Smooth muscle cell (in vitro differentiated cells): ENCODE measurements around the gene KCNQ2. TPM values are rescaled to one million over a fixed set of nuclear protein-coding genes. Genes with fewer than 3 reads are reported as not detected.
A peak's percentile ranks its signal among the peaks of the same experiment; 100 is the strongest.

Experiments used
- DNase-seq: peaks from one replicate; lab custom pipeline; 2025; ENCODE audit not compliant: unreplicated experiment; lab: John Stamatoyannopoulos, UW
- H2AFZ ChIP-seq: fragments of 200-600 bp; sonication (generic); 2 replicates; pipeline ENCODE4 v1.6.0; 2016; ENCODE audit warnings: antibody characterized with exemption, low read depth, mild to moderate bottlenecking
- H3F3A ChIP-seq: fragments of 200-600 bp; sonication (generic); 2 replicates; pipeline ENCODE4 v1.6.0; 2017; ENCODE audit warnings: antibody characterized with exemption, low read depth
- H3K27ac ChIP-seq: fragments of 200-600 bp; sonication (generic); 2 replicates; pipeline ENCODE4 v1.5.1; 2016; ENCODE audit warnings: low read depth, mild to moderate bottlenecking
- H3K27me3 ChIP-seq: fragments of 200-600 bp; sonication (generic); 2 replicates; pipeline ENCODE4 v1.6.1; 2016; ENCODE audit warnings: low read depth, mild to moderate bottlenecking
- H3K36me3 ChIP-seq: fragments of 200-600 bp; sonication (generic); 2 replicates; pipeline ENCODE4 v1.5.1; 2016; ENCODE audit warnings: low read depth
- H3K4me1 ChIP-seq: fragments of 200-600 bp; sonication (generic); 2 replicates; pipeline ENCODE4 v1.5.1; 2016; ENCODE audit warnings: low read depth
- H3K4me2 ChIP-seq: fragments of 200-600 bp; sonication (generic); 2 replicates; pipeline ENCODE4 v1.6.0; 2016; ENCODE audit warnings: mild to moderate bottlenecking
- H3K4me3 ChIP-seq: fragments of 200-600 bp; sonication (generic); 2 replicates; pipeline ENCODE4 v1.5.1; 2016; ENCODE audit warnings: mild to moderate bottlenecking
- H3K79me2 ChIP-seq: fragments of 200-600 bp; sonication (generic); 2 replicates; pipeline ENCODE4 v1.6.0; 2016; ENCODE audit warnings: low read depth, mild to moderate bottlenecking
- H3K9ac ChIP-seq: fragments of 200-600 bp; sonication (generic); 2 replicates; pipeline ENCODE4 v1.6.0; 2016; ENCODE audit warnings: low read depth
- H3K9me3 ChIP-seq: fragments of 200-600 bp; sonication (generic); replicated peaks from 2 replicates; pipeline ENCODE4 v1.5.1; 2016; ENCODE audit warnings: low read depth
- H4K20me1 ChIP-seq: fragments of 200-600 bp; sonication (generic); 2 replicates; pipeline ENCODE4 v1.6.0; 2016; ENCODE audit warnings: low read depth
- WGBS: methylation state at CpG from one replicate; pipeline ENCODE4 v1.1.7; 2016; ENCODE audit warnings: low lambda C conversion rate; 5-methylcytosine and 5-hydroxymethylcytosine counted together
- polyA plus RNA-seq: library from polyadenylated mRNA; unstranded; fragments of >200 nt; fragmentation: Nextera tagmentation; extraction: Ambion mirVana; gene quantifications from 2 replicates; pipeline ENCODE4 v1.2.1, GENCODE V29; 2016
- total RNA-seq: library from RNA; depleted of rRNA; stranded (reverse); fragments of >200 nt; gene quantifications from 2 replicates; pipeline ENCODE4 v1.2.3, GENCODE V29; 2014
- TF ChIP-seq, protein P1 (sequence below): fragments of 200-600 bp; sonication (generic); IDR thresholded peaks from 2 replicates; pipeline ENCODE4 v1.5.1; 2017; ENCODE audit warnings: borderline replicate concordance, mild to moderate bottlenecking, antibody characterized with exemption; ENCODE audit not compliant: insufficient read depth, poor library complexity, severe bottlenecking

KCNQ2 gene
- total and polyA plus RNA-seq, 2 experiments from 2014 or later: 5.1 to 5.7 TPM

DNA sequence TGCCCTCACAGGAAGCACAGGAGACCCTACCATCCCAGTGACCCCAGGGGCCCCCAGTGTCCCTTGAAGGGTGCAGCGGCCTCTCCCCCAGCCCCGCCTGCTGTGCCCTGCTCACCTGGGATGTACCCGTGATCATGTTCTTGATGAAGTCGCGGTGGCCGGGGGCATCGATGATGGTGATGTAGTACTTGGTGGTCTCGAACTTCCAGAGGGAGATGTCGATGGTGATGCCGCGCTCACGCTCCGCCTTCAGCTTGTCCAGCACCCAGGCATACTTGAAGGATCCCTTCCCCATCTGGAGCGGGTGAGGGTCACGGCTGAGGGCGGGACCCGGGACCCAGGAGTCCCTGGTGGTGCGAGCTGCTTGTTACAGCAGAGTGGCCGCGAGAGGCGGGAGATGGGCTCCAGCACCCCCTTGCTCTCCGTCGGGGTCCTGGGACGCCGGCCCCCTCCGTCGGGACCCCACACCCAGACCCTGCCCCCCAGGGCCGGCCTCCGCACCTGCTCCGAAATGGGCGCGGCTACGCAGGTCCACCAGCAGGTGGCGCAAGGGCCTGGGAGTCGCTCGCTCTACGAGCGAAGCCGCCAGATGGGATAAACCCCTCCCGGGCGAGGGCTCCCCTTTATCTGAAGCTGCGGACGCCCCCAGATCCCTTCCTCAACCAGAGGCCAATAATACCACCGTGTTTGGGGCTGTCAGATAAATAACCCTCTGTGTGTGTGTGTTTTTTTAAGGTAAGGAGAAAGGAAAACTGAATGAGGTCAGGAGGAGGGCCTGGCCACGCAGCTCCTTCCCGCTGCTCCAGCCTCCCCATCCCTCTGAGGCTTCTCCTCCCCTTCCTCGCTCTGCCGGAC, 23.5 kb upstream of the KCNQ2 start:
- H4K20me1 ChIP-seq: no peaks in the 10 kb centered on the region

DNA sequence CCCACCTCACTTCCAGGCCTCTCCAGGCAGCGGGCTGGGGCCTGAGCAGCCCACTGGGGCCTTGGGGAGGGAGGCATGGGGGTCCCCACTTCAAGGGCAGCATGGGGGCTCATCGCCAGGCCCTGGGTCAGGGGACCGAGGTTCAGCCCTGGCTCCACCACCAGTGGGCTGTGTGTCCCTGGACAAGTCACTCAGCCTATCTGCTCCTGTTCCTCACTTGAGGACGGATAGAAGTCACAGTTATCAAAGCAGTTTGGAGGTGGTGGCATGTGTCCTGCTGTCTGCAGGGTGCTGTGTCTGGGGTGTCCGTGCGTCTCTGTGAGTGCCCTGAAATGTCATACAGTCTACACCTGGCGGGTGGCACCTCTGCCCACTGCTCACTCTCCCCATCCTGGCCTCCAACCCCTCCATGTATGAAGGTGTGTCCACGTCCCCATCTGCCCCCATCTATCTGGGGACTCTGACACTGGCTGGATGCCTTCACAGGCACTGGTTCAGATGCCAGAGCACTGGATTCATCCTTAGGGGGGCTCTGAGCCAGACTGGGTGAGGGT, 22.8 kb upstream of the KCNQ2 start:
- Histone ChIP-seq H3F3A (no peaks in the 10 kb centered on the region), H3K9ac (no peak overlapping the region), H3K9me3 (no peaks in the 10 kb centered on the region), H3K4me2 (no peak overlapping the region), H3K27ac (no peak overlapping the region), H3K4me3 (no peak overlapping the region), H2AFZ (no peak overlapping the region), H3K27me3 (peaks cover 25% of the 10 kb centered on the region), H3K4me1 (peaks cover 3% of the 10 kb centered on the region), H4K20me1 (no peaks in the 10 kb centered on the region), H3K36me3 (no peaks in the 10 kb centered on the region), H3K79me2 (no peaks in the 10 kb centered on the region)
- TF ChIP-seq, protein P1, sequence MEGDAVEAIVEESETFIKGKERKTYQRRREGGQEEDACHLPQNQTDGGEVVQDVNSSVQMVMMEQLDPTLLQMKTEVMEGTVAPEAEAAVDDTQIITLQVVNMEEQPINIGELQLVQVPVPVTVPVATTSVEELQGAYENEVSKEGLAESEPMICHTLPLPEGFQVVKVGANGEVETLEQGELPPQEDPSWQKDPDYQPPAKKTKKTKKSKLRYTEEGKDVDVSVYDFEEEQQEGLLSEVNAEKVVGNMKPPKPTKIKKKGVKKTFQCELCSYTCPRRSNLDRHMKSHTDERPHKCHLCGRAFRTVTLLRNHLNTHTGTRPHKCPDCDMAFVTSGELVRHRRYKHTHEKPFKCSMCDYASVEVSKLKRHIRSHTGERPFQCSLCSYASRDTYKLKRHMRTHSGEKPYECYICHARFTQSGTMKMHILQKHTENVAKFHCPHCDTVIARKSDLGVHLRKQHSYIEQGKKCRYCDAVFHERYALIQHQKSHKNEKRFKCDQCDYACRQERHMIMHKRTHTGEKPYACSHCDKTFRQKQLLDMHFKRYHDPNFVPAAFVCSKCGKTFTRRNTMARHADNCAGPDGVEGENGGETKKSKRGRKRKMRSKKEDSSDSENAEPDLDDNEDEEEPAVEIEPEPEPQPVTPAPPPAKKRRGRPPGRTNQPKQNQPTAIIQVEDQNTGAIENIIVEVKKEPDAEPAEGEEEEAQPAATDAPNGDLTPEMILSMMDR: no peak
- DNase-seq: no peak
- WGBS: 85% methylated on average over 8 of the region's 8 CpGs

More for the DNA sequence above, 23.5 kb upstream of the KCNQ2 start:
- Histone ChIP-seq H3K27me3 (peaks cover 25% of the 10 kb centered on the region), H3K79me2 (no peaks in the 10 kb centered on the region), H3K4me3 (peak overlapping the region; percentile 22), H3K36me3 (no peaks in the 10 kb centered on the region), H3K9me3 (no peaks in the 10 kb centered on the region), H3K27ac (no peak overlapping the region), H3K9ac (no peak overlapping the region), H2AFZ (peak overlapping the region; percentile 3), H3K4me1 (peaks cover 3% of the 10 kb centered on the region), H3K4me2 (peak overlapping the region; percentile 72), H3F3A (no peaks in the 10 kb centered on the region)
- DNase-seq: peak; percentile 30
- WGBS: 45% methylated on average over 31 of the region's 48 CpGs
- TF ChIP-seq, protein P1: peak; percentile 91

DNA sequence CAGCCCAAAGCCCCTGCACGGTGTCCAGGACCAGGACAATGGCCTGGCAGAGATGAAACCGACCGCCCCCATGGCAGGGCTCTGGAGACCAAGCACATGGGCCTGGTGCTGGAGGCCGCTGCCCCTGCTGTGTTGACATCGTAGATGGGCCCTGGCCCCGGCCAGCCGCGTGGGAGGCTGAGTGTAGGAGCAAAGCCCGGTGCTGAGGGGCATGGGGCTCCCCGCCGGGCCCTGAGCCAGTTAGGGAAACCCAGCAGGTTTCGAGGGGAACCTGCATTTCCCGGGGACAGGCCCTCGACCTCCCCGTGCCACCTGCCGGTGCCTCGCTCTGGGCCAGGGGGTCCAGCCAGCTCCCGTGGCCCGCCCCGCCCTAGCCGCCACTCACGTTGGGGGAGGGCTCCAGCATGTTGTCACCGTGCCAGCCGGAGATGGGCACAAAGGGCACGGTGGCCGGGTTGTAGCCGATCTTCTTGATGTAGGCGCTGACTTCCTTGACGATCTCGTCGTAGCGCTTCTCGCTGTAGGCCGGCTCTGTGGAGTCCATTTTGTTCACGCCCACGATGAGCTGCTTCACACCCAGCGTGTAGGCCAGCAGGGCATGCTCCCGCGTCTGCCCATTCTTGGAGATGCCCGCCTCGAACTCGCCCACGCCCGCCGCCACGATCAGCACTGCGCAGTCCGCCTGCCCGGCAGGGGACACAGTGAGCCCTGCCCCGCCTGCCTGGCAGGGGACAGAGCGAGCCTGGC, 22.1 kb upstream of the KCNQ2 start:
- no peak overlapping the region for H3K27ac ChIP-seq
- no peaks in the 10 kb centered on the region for H3F3A ChIP-seq
- no peaks in the 10 kb centered on the region for H4K20me1 ChIP-seq
- TF ChIP-seq, protein P1: no peak
- peaks cover 19% of the 10 kb centered on the region for H3K27me3 ChIP-seq
- peaks cover 3% of the 10 kb centered on the region for H3K4me1 ChIP-seq
- H3K9me3 ChIP-seq: no peaks in the 10 kb centered on the region
- H3K36me3 ChIP-seq: no peaks in the 10 kb centered on the region
- no peak for DNase-seq
- no peak overlapping the region for H3K9ac ChIP-seq
- no peak overlapping the region for H3K4me2 ChIP-seq
- H3K4me3 ChIP-seq: no peak overlapping the region
- H3K79me2 ChIP-seq: no peaks in the 10 kb centered on the region
- WGBS: 93% methylated on average over 50 of the region's 51 CpGs
- no peak overlapping the region for H2AFZ ChIP-seq
